ENCODE results near the gene GAK. TPM values are rescaled to one million over a fixed set of nuclear protein-coding genes. Genes with fewer than 3 reads are reported as not detected.

The GAK gene
- total and polyA plus RNA-seq, 2 experiments from 2014 or later: 87.1 to 88.4 TPM

GRCh38 chr4:931194-931959 is 739 bp downstream of the GAK start:
- no peaks in the 10 kb centered on the region for H3K9me3 ChIP-seq (ENCODE audit: low read depth)
- H3K4me3 ChIP-seq: peak overlapping the region; percentile 71
- H4K20me1 ChIP-seq (ENCODE audit: insufficient read depth, poor library complexity, severe bottlenecking): peaks cover 37% of the 10 kb centered on the region
- peak overlapping the region; percentile 98 for H3K27ac ChIP-seq
- DNase-seq (ENCODE audit: low spot score): peak; percentile 62
- no peaks in the 10 kb centered on the region for H3K9me2 ChIP-seq (replicated peaks; ENCODE audit: insufficient read depth)
- H3K36me3 ChIP-seq (replicated peaks; ENCODE audit: insufficient read depth, low read depth): no peaks in the 10 kb centered on the region
- peak overlapping the region; percentile 61 for H2AFZ ChIP-seq
- H3K4me2 ChIP-seq: peak overlapping the region; percentile 90
- WGBS (ENCODE audit: low lambda C conversion rate, missing lambda C conversion rate): 11% methylated on average over 16 of the region's 31 CpGs
- peaks cover 62% of the 10 kb centered on the region for H3K79me2 ChIP-seq
- H3K27me3 ChIP-seq: no peaks in the 10 kb centered on the region
- H3K4me1 ChIP-seq (ENCODE audit: insufficient read depth): peaks cover 24% of the 10 kb centered on the region
- no peak for TF ChIP-seq CTCF (IDR thresholded peaks at IDR 0.05; ENCODE audit: poor library complexity)
- no peak for TF ChIP-seq EZH2 (IDR thresholded peaks at IDR 0.05; ENCODE audit: borderline replicate concordance)
- no peak for TF ChIP-seq EZH2phosphoT487 (IDR thresholded peaks at IDR 0.05; ENCODE audit: low read depth, severe bottlenecking, unreplicated experiment)

GRCh38 chr4:930827-931193 is 1.3 kb downstream of the GAK start:
- Histone ChIP-seq H3K4me3 (peak overlapping the region; percentile 71), H4K20me1 (ENCODE audit: insufficient read depth, poor library complexity, severe bottlenecking) (peaks cover 42% of the 10 kb centered on the region), H3K36me3 (replicated peaks; ENCODE audit: insufficient read depth, low read depth) (no peaks in the 10 kb centered on the region), H3K27me3 (no peaks in the 10 kb centered on the region), H3K9me2 (replicated peaks; ENCODE audit: insufficient read depth) (no peaks in the 10 kb centered on the region), H3K27ac (peak overlapping the region; percentile 98), H3K79me2 (peaks cover 68% of the 10 kb centered on the region), H3K9me3 (ENCODE audit: low read depth) (no peaks in the 10 kb centered on the region), H2AFZ (no peak overlapping the region), H3K4me1 (ENCODE audit: insufficient read depth) (peaks cover 24% of the 10 kb centered on the region), H3K4me2 (peak overlapping the region; percentile 90)
- TF ChIP-seq EZH2 (IDR thresholded peaks at IDR 0.05; ENCODE audit: borderline replicate concordance) (no peak), CTCF (IDR thresholded peaks at IDR 0.05; ENCODE audit: poor library complexity) (no peak)
- no peak for DNase-seq (ENCODE audit: low spot score)
- WGBS (ENCODE audit: low lambda C conversion rate, missing lambda C conversion rate): 73% methylated on average over 7 of the region's 7 CpGs

- H4K20me1 ChIP-seq (ENCODE audit: insufficient read depth, poor library complexity, severe bottlenecking): peaks cover 50% of the 10 kb centered on the region
Observed at GRCh38 chr4:930028-930551, 2.0 kb downstream of the GAK start.

More at GRCh38 chr4:930028-930551, 2.0 kb downstream of the GAK start:
- Histone ChIP-seq H3K4me3 (no peak overlapping the region), H3K79me2 (peaks cover 75% of the 10 kb centered on the region), H3K4me1 (ENCODE audit: insufficient read depth) (peaks cover 24% of the 10 kb centered on the region), H2AFZ (no peak overlapping the region), H3K4me2 (peak overlapping the region; percentile 90), H3K9me2 (replicated peaks; ENCODE audit: insufficient read depth) (no peaks in the 10 kb centered on the region), H3K27ac (peak overlapping the region; percentile 98), H3K36me3 (replicated peaks; ENCODE audit: insufficient read depth, low read depth) (no peaks in the 10 kb centered on the region), H3K27me3 (no peaks in the 10 kb centered on the region), H3K9me3 (ENCODE audit: low read depth) (no peaks in the 10 kb centered on the region)
- TF ChIP-seq EZH2phosphoT487 (IDR thresholded peaks at IDR 0.05; ENCODE audit: low read depth, severe bottlenecking, unreplicated experiment): no peak
- no peak for TF ChIP-seq CTCF (IDR thresholded peaks at IDR 0.05; ENCODE audit: poor library complexity)
- no peak for TF ChIP-seq EZH2 (IDR thresholded peaks at IDR 0.05; ENCODE audit: borderline replicate concordance)
- WGBS (ENCODE audit: low lambda C conversion rate, missing lambda C conversion rate): 57% methylated on average over 3 of the region's 3 CpGs
- DNase-seq (ENCODE audit: low spot score): no peak

All from hepatocyte (in vitro differentiated cells).